K562 (cell line): ENCODE measurements around the gene CCSER2. TPM values are rescaled to one million over a fixed set of nuclear protein-coding genes. Genes with fewer than 3 reads are reported as not detected.

Experiments
- CSDE1 ChIP-seq, 2 experiments: fragments of 450-650 bp; IDR thresholded peaks; 2 replicates each; pipeline ENCODE4 v1.6.1; 2016; ENCODE audit warnings: mild to moderate bottlenecking in 1 of 2
- NFATC3 ChIP-seq: fragments of 450-650 bp; IDR thresholded peaks from 2 replicates; pipeline ENCODE4 v1.6.1; 2017; ENCODE audit warnings: mild to moderate bottlenecking
- PRMT5 ChIP-seq: sonication (generic); formaldehyde crosslinking; IDR thresholded peaks from 2 replicates; pipeline ENCODE4 v1.5.0; 2020; ENCODE audit warnings: missing genetic modification reagents
- polyA plus RNA-seq, 8 experiments: library from polyadenylated mRNA; depleted of rRNA in 4 of 8; stranded (reverse) in 5 of 8; unstranded in 3 of 8; fragments of >200 nt; fragmentation: Nextera tagmentation in 2 of 8; fragmentation: Illumina TruSeq in 1 of 8; extraction: Ambion mirVana in 2 of 8; extraction: Trizol in 1 of 8; gene quantifications; 2 replicates each; pipeline versions ENCODE4 v1.2.1 to v1.2.3, GENCODE V29; 2011 to 2014; ENCODE audit warnings: inconsistent platforms in 1 of 8, missing spikeins in 1 of 8
- total RNA-seq, 7 experiments: library from RNA; depleted of rRNA in 6 of 7; stranded (reverse); fragments of >200 nt in 6 of 7; fragmentation: Illumina TruSeq in 2 of 7; extraction: Trizol in 2 of 7; gene quantifications; 2 replicates each; pipeline versions ENCODE4 v1.2.1 to v1.2.3, GENCODE V29; 2011 to 2021; ENCODE audit warnings: low replicate concordance in 1 of 7
- TF ChIP-seq, protein P1 (sequence below): sonication (generic); formaldehyde crosslinking; IDR thresholded peaks from 2 replicates; pipeline ENCODE4 v1.8.1; 2023; ENCODE audit warnings: mild to moderate bottlenecking, missing genetic modification reagents
- TF ChIP-seq, protein P2 (sequence below): sonication (generic); formaldehyde crosslinking; IDR thresholded peaks from 2 replicates; pipeline ENCODE4 v1.8.1; 2023; ENCODE audit warnings: missing genetic modification reagents, mild to moderate bottlenecking, borderline replicate concordance

The CCSER2 gene
- total and polyA plus RNA-seq, 9 of the 15 experiments (the other 6 are each of a cell fraction or from before 2014, with no cell fraction given) = 2.7 to 15.1 (median 9.7) TPM

DNA sequence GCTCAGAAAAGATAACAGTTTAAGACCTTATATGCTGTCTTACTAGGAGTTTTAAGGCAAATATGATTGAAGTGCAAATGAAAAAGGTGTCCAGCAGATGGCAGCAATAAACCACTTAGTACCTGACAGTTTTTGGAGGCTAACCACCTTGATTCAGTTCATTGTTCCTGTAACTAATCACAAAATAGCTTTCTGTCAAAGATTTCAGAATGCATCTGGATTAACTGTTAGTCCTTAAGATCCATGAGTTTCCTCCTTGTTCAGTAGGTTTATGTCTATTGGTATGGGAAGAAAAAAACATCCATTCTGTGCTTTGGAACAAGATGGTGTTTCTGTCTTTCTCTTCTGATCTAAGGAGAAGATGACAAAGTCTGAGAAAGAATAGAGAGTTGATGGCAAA, 46.6 kb downstream of the CCSER2 start (continued):
- TF ChIP-seq, protein P1, sequence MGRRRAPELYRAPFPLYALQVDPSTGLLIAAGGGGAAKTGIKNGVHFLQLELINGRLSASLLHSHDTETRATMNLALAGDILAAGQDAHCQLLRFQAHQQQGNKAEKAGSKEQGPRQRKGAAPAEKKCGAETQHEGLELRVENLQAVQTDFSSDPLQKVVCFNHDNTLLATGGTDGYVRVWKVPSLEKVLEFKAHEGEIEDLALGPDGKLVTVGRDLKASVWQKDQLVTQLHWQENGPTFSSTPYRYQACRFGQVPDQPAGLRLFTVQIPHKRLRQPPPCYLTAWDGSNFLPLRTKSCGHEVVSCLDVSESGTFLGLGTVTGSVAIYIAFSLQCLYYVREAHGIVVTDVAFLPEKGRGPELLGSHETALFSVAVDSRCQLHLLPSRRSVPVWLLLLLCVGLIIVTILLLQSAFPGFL (CRISPR knock-in tag) = no peak
- TF ChIP-seq, protein P2, sequence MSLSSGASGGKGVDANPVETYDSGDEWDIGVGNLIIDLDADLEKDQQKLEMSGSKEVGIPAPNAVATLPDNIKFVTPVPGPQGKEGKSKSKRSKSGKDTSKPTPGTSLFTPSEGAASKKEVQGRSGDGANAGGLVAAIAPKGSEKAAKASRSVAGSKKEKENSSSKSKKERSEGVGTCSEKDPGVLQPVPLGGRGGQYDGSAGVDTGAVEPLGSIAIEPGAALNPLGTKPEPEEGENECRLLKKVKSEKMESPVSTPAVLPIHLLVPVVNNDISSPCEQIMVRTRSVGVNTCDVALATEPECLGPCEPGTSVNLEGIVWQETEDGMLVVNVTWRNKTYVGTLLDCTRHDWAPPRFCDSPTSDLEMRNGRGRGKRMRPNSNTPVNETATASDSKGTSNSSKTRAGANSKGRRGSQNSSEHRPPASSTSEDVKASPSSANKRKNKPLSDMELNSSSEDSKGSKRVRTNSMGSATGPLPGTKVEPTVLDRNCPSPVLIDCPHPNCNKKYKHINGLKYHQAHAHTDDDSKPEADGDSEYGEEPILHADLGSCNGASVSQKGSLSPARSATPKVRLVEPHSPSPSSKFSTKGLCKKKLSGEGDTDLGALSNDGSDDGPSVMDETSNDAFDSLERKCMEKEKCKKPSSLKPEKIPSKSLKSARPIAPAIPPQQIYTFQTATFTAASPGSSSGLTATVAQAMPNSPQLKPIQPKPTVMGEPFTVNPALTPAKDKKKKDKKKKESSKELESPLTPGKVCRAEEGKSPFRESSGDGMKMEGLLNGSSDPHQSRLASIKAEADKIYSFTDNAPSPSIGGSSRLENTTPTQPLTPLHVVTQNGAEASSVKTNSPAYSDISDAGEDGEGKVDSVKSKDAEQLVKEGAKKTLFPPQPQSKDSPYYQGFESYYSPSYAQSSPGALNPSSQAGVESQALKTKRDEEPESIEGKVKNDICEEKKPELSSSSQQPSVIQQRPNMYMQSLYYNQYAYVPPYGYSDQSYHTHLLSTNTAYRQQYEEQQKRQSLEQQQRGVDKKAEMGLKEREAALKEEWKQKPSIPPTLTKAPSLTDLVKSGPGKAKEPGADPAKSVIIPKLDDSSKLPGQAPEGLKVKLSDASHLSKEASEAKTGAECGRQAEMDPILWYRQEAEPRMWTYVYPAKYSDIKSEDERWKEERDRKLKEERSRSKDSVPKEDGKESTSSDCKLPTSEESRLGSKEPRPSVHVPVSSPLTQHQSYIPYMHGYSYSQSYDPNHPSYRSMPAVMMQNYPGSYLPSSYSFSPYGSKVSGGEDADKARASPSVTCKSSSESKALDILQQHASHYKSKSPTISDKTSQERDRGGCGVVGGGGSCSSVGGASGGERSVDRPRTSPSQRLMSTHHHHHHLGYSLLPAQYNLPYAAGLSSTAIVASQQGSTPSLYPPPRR (CRISPR knock-in tag) = no peak
- TF ChIP-seq CSDE1 (IDR thresholded peaks at IDR 0.05) = no peak
- no peak for TF ChIP-seq PRMT5
- TF ChIP-seq NFATC3 = no peak
